SJCRH30 (cell line): ENCODE data around the gene MOG. TPM values are rescaled to one million over a fixed set of nuclear protein-coding genes. Genes with fewer than 3 reads are reported as not detected.

Experiments used
- total RNA-seq: library from RNA; depleted of rRNA; stranded (reverse); fragments of >200 nt; shearing (Covaris generic); gene quantifications from 2 replicates; pipeline ENCODE4 v1.2.3, GENCODE V29; 2014; rRNA removed

MOG gene
- total RNA-seq, 1 experiment from 2014 or later, result not detected

Other genes starting within 250 kb of the MOG start
- not detected in 2 replicates for gene OR12D1, start 242.2 kb upstream of the MOG start, total RNA-seq
- gene OR10C1, start 217.8 kb upstream of the MOG start, total RNA-seq, result not detected in 2 replicates
- not detected in 2 replicates for gene OR11A1, start 200.0 kb upstream of the MOG start, total RNA-seq
- not detected in 2 replicates for gene OR2H1, start 199.9 kb upstream of the MOG start, total RNA-seq
- not detected in 2 replicates for gene MAS1L, start 169.1 kb upstream of the MOG start, total RNA-seq
- gene UBD, start 97.4 kb upstream of the MOG start, total RNA-seq, result not detected in 2 replicates
- gene OR2H2, start 72.0 kb upstream of the MOG start, total RNA-seq, result not detected in 2 replicates
- 5.5 and 12.1 TPM in 2 replicates for gene GABBR1, start 23.9 kb upstream of the MOG start, total RNA-seq
- 0.08 TPM in 1 of 2 replicates, not detected in the other for gene ZFP57, start 24.1 kb downstream of the MOG start, total RNA-seq
- gene HLA-F, start 66.3 kb downstream of the MOG start, total RNA-seq, result not detected in 2 replicates
- not detected in 2 replicates for gene HLA-G, start 170.7 kb downstream of the MOG start, total RNA-seq